Kidney epithelial cell (primary cell): ENCODE measurements around the gene KDM2B. TPM values are rescaled to one million over a fixed set of nuclear protein-coding genes. Genes with fewer than 3 reads are reported as not detected.

Source experiments
- DNase-seq: peaks from one replicate; pipeline ENCODE4 v3.0.0-alpha.2; 2010; ENCODE audit warnings: low read depth
- H3K27me3 ChIP-seq: 2 replicates; pipeline ENCODE4 v1.6.0; 2011; ENCODE audit warnings: low read length; ENCODE audit not compliant: control insufficient read depth, insufficient read depth
- H3K36me3 ChIP-seq: 2 replicates; pipeline ENCODE4 v1.5.1; 2011; ENCODE audit warnings: low read length; ENCODE audit not compliant: control insufficient read depth, insufficient read depth
- H3K4me3 ChIP-seq: 2 replicates; pipeline ENCODE4 v1.5.1; 2011; ENCODE audit warnings: low read depth, mild to moderate bottlenecking, control low read depth, low read length
- CTCF ChIP-seq: IDR thresholded peaks from 2 replicates; pipeline ENCODE4 v1.5.1; 2011; ENCODE audit warnings: mild to moderate bottlenecking, moderate library complexity, low read length, control low read depth, inconsistent platforms; ENCODE audit not compliant: insufficient read depth, poor library complexity, severe bottlenecking
- total RNA-seq: library from RNA; depleted of rRNA; stranded (reverse); fragments of >200 nt; gene quantifications from 2 replicates; pipeline ENCODE4 v1.2.3, GENCODE V29; 2015

KDM2B gene
- total RNA-seq, 1 donor from 2014 or later: 34.7 TPM

- no peak for DNase-seq
- no peak overlapping the region for H3K4me3 ChIP-seq
- TF ChIP-seq CTCF: no peak
- H3K27me3 ChIP-seq: no peaks in the 10 kb centered on the region
- H3K36me3 ChIP-seq: peaks cover 3% of the 10 kb centered on the region
These were observed 141.9 kb downstream of the KDM2B start for GRCh38 chr12:121438905-121439304.

DNA sequence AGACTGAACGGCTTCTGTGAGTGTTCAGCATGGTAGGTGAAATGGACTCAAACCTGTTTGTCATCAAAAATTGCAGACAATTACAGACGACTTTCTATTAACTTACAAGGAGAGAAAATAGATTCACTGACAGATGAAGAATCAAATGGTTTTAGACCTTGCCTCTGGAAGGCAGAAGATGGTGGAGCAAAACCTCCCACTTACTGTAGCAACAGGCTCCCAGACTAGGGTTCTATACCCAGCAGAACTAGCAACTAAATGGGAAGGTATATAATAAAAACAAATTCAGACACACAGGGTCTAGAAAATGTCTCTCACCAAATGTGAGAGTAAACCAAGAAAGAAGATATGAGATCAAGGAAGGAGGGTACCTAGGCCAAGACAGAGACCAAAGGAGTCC is 144.1 kb downstream of the KDM2B start:
- Histone ChIP-seq H3K27me3 (no peaks in the 10 kb centered on the region), H3K36me3 (peaks cover 3% of the 10 kb centered on the region), H3K4me3 (no peak overlapping the region)
- TF ChIP-seq CTCF: no peak
- no peak for DNase-seq

DNA sequence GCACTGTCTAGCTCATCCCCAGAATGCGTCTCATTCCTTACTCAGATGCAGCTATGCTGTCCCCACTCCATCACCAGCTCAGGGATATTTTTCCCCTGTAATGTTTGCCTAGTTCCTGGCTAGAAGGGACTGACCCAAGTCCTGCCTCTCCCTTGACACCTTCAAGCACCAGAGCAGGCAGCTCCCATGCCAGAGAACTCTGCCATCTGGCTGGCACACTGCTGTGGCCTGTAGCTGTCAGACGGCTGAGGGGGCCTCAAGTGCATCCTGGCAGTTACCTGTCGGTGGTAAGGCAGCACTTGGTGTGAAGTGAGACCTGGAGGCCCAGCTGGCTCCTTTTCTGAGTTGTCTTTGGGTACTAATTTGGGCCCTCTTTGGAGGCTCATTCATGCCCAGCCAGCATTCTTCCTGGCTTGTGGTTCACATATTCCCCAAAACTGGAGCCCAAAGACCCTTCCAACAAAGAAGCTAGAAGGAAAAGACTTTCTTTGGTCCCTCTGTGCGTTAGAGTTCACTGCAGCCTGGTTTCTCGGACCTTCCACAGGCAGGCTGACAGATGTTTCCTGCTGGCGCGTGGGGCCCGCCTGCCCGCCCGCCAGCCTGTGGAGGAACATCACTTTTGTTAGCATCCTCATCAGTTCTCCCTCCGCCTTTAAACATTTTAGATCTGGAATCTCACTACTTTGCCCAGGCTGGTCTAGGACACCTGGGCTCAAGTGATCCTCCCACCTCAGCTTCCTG is 147.9 kb downstream of the KDM2B start:
- Histone ChIP-seq H3K36me3 (peaks cover 1% of the 10 kb centered on the region), H3K27me3 (no peaks in the 10 kb centered on the region), H3K4me3 (no peak overlapping the region)
- no peak for DNase-seq
- no peak for TF ChIP-seq CTCF

DNA sequence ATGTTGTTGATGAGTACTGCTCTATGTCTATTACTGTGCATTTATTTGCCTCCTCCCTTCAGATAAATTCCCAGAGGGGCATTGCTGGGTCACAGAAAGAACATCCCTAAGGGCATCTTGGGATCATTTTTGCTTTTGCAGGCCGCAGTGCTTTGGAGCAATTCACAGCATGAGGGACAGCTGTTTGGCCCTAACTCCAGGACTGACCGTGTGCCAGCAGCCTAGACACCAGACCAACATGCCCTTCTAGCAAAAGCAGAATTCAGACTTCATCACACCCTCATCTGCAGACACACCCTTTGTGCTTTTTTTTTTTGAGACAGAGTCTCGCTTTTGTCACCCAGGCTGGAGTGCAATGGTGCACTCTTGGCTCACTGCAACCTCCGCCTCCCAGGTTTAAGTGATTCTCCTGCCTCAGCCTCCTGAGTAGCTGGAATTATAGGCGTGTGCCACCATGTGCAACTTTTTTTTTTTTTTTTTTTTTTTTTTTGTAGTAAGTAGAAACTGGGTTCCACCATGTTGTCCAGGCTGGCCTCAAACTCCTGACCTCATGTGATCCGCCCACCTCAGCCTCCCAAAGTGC is 149.9 kb downstream of the KDM2B start:
- TF ChIP-seq CTCF: no peak
- no peaks in the 10 kb centered on the region for H3K27me3 ChIP-seq
- H3K4me3 ChIP-seq: no peak overlapping the region
- H3K36me3 ChIP-seq: peaks cover 1% of the 10 kb centered on the region
- no peak for DNase-seq

- no peak for TF ChIP-seq CTCF
- Histone ChIP-seq H3K27me3 (no peaks in the 10 kb centered on the region), H3K36me3 (peaks cover 1% of the 10 kb centered on the region), H3K4me3 (no peak overlapping the region)
- no peak for DNase-seq
These were observed 151.9 kb downstream of the KDM2B start for GRCh38 chr12:121428883-121429282.

GRCh38 chr12:121427556-121428050 is 153.2 kb downstream of the KDM2B start:
- no peak for TF ChIP-seq CTCF
- Histone ChIP-seq H3K36me3 (peaks cover 3% of the 10 kb centered on the region), H3K4me3 (no peak overlapping the region), H3K27me3 (no peaks in the 10 kb centered on the region)
- no peak for DNase-seq
